ENCODE results near the gene ARSJ.
A peak's percentile ranks its signal among the peaks of the same experiment; 100 is the strongest.

ARSJ gene

GRCh38 chr4:113960684-113961321 is 18.6 kb downstream of the ARSJ start:
- DNase-seq (ENCODE audit: low read depth in 2 of 2) = no peak
- TF ChIP-seq, protein P1, sequence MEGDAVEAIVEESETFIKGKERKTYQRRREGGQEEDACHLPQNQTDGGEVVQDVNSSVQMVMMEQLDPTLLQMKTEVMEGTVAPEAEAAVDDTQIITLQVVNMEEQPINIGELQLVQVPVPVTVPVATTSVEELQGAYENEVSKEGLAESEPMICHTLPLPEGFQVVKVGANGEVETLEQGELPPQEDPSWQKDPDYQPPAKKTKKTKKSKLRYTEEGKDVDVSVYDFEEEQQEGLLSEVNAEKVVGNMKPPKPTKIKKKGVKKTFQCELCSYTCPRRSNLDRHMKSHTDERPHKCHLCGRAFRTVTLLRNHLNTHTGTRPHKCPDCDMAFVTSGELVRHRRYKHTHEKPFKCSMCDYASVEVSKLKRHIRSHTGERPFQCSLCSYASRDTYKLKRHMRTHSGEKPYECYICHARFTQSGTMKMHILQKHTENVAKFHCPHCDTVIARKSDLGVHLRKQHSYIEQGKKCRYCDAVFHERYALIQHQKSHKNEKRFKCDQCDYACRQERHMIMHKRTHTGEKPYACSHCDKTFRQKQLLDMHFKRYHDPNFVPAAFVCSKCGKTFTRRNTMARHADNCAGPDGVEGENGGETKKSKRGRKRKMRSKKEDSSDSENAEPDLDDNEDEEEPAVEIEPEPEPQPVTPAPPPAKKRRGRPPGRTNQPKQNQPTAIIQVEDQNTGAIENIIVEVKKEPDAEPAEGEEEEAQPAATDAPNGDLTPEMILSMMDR (IDR thresholded peaks at IDR 0.05; ENCODE audit: low read depth, low read length) = no peak
- no peak overlapping the region for H3K4me3 ChIP-seq (replicated peaks in 1 of 2; ENCODE audit: low read depth in 2 of 2, low read length in 2 of 2)

GRCh38 chr4:113959539-113959937 is 19.9 kb downstream of the ARSJ start:
- TF ChIP-seq, protein P1 (IDR thresholded peaks at IDR 0.05; ENCODE audit: low read depth, low read length) = no peak
- no peak for DNase-seq (ENCODE audit: low read depth in 2 of 2)
- H3K4me3 ChIP-seq (replicated peaks in 1 of 2; ENCODE audit: low read depth in 2 of 2, low read length in 2 of 2) = no peak overlapping the region

DNA sequence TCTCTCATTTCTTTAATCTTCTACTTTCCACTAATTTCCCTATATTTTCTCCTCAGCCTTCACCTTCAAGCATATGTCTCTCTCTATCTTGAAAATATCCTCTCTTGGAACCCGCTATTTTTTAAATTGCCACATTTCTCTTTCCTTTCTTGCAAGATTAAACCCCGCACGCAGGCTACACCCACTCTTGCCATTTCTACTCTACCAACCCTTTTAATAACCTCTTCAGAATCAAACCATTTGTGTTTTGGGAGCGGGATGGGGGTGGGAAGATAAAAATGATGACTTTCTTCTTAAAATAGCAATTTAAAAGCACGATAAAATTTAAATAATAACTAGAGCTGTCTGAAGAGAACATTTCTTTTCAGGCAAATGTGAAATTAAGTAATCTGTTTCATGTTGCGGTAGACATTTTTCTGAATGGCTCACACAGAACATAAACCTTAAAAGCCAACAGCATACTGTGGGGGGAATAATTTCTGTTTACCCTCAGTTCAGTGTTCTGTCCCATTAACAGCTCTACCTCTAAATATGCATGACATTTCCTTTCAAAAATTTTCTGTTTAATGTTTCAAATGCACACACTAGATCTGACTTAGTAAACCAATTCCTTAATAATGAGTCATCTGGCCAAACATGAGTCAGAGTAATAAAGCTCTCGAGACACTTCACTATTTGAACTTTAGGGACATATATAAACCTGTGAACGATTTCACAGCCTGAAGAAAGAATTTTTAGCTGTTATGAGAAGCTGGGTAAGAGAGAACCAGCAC is 20.5 kb downstream of the ARSJ start:
- TF ChIP-seq, protein P1 (IDR thresholded peaks at IDR 0.05; ENCODE audit: low read depth, low read length) = no peak
- H3K4me3 ChIP-seq (replicated peaks in 1 of 2; ENCODE audit: low read depth in 2 of 2, low read length in 2 of 2) = no peak overlapping the region
- DNase-seq (ENCODE audit: low read depth in 2 of 2) = peak; percentile 89 to 96

DNA sequence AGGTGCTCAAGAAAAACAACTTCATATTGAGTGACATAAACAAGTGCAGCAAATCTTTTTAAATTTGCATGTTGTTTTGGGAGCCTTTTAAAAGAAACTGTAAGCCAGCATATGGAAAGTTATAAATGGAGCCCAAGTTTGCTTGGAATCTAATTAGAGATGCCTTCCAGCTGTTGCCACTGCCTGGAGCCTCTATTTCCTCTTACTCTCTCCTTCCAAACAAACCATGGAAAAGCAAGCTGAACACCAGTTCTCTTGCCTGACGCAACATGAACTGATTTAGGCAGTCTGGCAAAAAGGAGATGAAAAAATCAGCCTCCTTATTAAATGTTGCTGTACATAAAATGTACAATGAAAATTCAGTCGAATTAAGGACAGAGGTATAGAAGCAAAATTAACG is 21.5 kb downstream of the ARSJ start:
- peak in 1 of 2 donors; percentile 41 for DNase-seq (ENCODE audit: low read depth in 2 of 2)

DNA sequence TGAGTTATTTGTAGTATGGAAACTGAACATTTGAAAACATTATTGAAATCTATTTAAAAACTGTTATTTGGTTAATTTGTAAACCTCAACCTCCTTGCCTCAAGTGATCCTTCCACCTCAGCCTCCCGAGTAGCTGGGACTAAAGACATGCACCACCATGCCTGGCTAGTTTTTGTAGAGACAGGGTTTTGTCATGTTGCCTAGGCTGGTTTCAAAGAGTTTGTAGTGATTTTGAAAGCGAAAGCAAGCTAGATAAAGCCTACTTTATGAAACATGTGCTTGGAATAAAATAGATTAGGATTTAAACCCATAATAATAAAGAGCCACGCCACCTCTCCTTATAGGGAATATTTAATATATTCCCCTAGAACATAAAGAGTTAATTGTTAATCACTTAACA is 23.5 kb downstream of the ARSJ start:
- TF ChIP-seq, protein P1 (IDR thresholded peaks at IDR 0.05; ENCODE audit: low read depth, low read length) = no peak
- H3K4me3 ChIP-seq (replicated peaks in 1 of 2; ENCODE audit: low read depth in 2 of 2, low read length in 2 of 2) = no peak overlapping the region
- no peak for DNase-seq (ENCODE audit: low read depth in 2 of 2)

More for the DNA sequence above, 21.5 kb downstream of the ARSJ start:
- H3K4me3 ChIP-seq (replicated peaks in 1 of 2; ENCODE audit: low read depth in 2 of 2, low read length in 2 of 2) = no peak overlapping the region
- TF ChIP-seq, protein P1 (IDR thresholded peaks at IDR 0.05; ENCODE audit: low read depth, low read length) = no peak

DNA sequence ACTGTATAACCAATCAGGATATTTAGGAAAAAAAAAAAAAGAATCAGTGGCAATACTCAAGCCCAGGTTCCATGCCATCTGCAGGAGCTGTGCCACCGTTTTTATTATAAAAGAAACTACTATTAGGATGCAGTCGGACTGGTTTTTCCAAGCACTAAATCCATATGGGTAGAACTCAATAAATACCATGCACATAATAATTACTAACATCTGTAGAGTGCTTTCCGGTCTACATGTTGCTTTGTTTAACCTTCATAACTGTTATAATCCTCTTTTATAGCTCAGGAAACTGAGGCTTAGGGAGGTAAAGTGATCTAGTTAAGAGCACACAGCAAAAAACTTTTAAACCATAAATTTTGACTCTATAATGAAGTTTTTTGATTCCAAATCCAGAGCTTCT is 24.0 kb downstream of the ARSJ start:
- TF ChIP-seq, protein P1 (IDR thresholded peaks at IDR 0.05; ENCODE audit: low read depth, low read length) = no peak
- DNase-seq (ENCODE audit: low read depth in 2 of 2) = no peak
- no peak overlapping the region for H3K4me3 ChIP-seq (replicated peaks in 1 of 2; ENCODE audit: low read depth in 2 of 2, low read length in 2 of 2)
